ENCODE measurements around the gene CLEC4A.
"Not testable (repeated sequence)": the region's sequence is repeated elsewhere in the genome, so short reads cannot be mapped to it uniquely, and the experiment has no call there.

CLEC4A gene

GRCh38 chr12:8134398-8134930, 11.0 kb downstream of the CLEC4A start:
- DNase-seq = not testable (repeated sequence)

- DNase-seq = not testable (repeated sequence)
Measured at GRCh38 chr12:8141647-8142046, 18.2 kb downstream of the CLEC4A start.

GRCh38 chr12:8143261-8143660, 19.8 kb downstream of the CLEC4A start:
- no peak for DNase-seq

GRCh38 chr12:8145754-8146441, 22.5 kb downstream of the CLEC4A start:
- no peak for DNase-seq

GRCh38 chr12:8146442-8146771, 23.0 kb downstream of the CLEC4A start:
- no peak for DNase-seq

GRCh38 chr12:8154526-8154925, 31.1 kb downstream of the CLEC4A start:
- DNase-seq = no peak

- no peak for DNase-seq
Measured at GRCh38 chr12:8156416-8156815, 33.0 kb downstream of the CLEC4A start.

DNA sequence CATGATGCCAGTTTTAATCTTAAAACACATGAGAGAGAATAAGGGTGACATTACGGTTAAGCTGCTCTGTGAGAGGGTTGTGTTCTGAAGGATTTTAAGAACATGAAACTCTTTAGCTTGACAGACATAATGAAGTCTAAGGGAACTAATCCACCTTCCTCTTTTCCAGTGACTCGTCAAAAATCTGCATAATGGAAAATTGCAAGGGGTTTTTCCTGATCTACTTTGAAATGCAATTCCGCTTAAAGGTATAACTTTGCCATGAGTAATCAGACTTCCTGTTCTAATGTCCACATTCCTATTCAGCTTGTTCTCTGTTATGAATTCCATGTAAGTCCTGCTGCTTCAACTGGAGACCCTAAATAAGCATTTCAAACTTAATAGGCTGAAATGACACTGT, 33.4 kb downstream of the CLEC4A start, which contains the start of gene ZNF705A:
ZNF705A (plus strand) TSS at position 171 of the 400 bp plus-strand sequence. CDS start 15,611 bp downstream, outside the sequence.
- DNase-seq = no peak

DNA sequence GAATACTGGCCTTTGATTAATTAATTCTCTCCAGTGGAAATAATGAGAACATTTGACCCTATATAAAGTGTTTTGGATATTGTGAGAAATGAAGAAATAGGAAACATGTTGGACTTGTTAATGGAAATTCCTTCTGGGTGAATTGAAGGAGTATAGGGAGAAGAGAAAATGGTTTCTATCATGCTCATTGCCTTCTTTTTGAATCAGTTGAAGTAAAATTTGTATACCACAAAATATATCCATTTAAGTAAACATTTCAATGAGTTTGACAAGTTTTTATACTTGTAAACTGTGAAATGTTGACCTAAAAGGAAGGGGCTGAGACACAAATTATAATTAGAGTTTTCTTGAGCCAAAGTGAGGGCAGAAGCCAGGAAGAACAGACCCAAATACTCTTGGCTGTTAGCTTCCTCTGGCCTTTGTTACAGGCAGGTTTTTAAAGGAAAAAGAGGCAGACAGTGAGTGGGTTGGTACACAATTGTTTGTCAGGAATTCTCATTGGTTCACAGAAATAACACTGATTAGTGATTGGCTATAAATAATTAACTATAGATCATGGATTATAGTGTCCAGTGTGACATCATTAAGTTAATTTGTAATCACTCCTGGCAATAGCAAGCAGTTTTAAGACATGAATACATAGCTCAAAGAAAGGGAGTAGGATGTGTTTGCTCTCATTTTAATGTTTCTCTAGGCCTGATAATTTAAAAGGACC, 34.2 kb downstream of the CLEC4A start:
- DNase-seq = no peak

GRCh38 chr12:8172911-8173310, 49.5 kb downstream of the CLEC4A start:
- not testable (repeated sequence) for DNase-seq

GRCh38 chr12:8179989-8180585, 56.7 kb downstream of the CLEC4A start:
- peak; percentile 61 for DNase-seq

DNA sequence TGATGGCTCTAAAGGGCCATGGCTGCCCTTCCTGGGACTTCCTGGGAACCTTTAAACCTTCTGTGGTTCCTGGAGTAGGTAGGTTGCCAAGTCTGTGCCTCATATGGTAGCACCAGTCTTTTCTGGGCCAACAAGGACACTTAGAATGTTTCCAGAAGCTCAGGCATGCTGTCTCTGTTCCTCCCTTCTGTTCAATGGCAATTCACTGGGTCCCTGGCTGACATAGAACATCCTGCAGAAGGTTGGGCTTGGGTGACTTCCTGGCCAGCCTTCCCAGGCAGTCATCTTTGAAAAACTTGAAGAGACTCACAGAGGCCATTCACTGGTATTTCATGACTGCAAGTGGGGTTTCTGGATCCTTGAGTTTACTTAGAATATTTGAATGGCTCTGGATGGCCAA, 57.9 kb downstream of the CLEC4A start:
- not testable (repeated sequence) for DNase-seq

GRCh38 chr12:8182923-8183322, 59.5 kb downstream of the CLEC4A start:
- not testable (repeated sequence) for DNase-seq

DNA sequence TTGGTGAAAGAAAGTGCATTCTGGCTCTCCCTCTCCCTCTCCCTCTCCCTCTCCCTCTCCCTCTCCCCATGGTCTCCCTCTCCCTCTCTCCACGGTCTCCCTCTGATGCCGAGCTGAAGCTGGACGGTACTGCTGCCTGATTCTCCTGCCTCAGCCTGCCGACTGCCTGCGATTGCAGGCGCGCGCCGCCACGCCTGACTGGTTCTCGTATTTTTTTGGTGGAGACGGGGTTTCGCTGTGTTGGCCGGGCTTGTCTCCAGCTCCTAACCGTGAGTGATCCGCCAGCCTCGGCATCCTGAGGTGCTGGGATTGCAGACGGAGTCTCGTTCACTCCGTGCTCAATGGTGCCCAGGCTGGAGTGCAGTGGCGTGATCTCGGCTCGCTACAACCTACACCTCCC, 59.9 kb downstream of the CLEC4A start:
- DNase-seq = not testable (repeated sequence)

GRCh38 chr12:8184206-8184605, 60.8 kb downstream of the CLEC4A start:
- not testable (repeated sequence) for DNase-seq

GRCh38 chr12:8188088-8188487, 64.7 kb downstream of the CLEC4A start:
- not testable (repeated sequence) for DNase-seq

Measured in activated gamma-delta T cell (primary cell).